Measurements from ENCODE around the gene IGF2R.

DNA sequence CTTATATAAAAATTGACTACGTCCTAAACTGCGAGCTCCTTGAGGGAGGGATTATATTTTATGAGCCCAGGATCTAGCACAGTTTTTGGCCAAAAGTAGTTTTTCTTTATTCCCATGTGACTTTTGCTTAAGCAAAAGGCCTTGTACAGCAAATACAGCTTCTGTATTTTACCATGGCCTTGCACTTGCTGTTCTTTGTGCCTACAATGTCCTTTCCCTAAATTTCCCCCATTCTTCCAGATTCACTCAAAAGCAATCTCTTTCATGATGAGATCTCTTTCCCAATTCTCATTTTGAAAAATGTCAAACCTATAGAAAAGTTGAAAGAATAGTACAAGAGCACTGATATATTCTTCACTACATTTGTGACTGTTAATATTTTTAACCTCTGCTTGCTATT lies 4.8 kb upstream of the IGF2R start:
- TF ChIP-seq, protein P1, sequence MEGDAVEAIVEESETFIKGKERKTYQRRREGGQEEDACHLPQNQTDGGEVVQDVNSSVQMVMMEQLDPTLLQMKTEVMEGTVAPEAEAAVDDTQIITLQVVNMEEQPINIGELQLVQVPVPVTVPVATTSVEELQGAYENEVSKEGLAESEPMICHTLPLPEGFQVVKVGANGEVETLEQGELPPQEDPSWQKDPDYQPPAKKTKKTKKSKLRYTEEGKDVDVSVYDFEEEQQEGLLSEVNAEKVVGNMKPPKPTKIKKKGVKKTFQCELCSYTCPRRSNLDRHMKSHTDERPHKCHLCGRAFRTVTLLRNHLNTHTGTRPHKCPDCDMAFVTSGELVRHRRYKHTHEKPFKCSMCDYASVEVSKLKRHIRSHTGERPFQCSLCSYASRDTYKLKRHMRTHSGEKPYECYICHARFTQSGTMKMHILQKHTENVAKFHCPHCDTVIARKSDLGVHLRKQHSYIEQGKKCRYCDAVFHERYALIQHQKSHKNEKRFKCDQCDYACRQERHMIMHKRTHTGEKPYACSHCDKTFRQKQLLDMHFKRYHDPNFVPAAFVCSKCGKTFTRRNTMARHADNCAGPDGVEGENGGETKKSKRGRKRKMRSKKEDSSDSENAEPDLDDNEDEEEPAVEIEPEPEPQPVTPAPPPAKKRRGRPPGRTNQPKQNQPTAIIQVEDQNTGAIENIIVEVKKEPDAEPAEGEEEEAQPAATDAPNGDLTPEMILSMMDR (IDR thresholded peaks at IDR 0.05) = no peak
- no peak for TF ChIP-seq POLR2A (IDR thresholded peaks at IDR 0.05)
- TF ChIP-seq EP300 (IDR thresholded peaks at IDR 0.05; ENCODE audit: low read depth) = no peak
- TF ChIP-seq POLR2AphosphoS5 (IDR thresholded peaks at IDR 0.05) = no peak
